Esophagus muscularis mucosa (tissue), 4 donors: ENCODE measurements around the gene TXNDC15. TPM values are rescaled to one million over a fixed set of nuclear protein-coding genes. Genes with fewer than 3 reads are reported as not detected.
"Not testable (repeated sequence)": the region's sequence is repeated elsewhere in the genome, so short reads cannot be mapped to it uniquely, and the experiment has no call there.

ENCODE experiments used
- DNase-seq: peaks from one replicate; pipeline ENCODE4 v3.0.0-alpha.2; 2017; ENCODE audit errors: extremely low spot score
- H3K27ac ChIP-seq, 4 donors: fragments of 200-600 bp; sonication (generic); replicated peaks in 1 of 4; 1 replicate in 3 of 4; 2 replicates in 1 of 4; pipeline ENCODE4 v1.5.1; 2016 to 2019; ENCODE audit warnings: mild to moderate bottlenecking in 1 of 4
- H3K27me3 ChIP-seq, 4 donors: fragments of 200-600 bp; sonication (generic); one replicate each; pipeline versions ENCODE4 v1.5.1 to v1.6.0; 2016 to 2019
- H3K36me3 ChIP-seq, 4 donors: fragments of 200-600 bp; sonication (generic); one replicate each; pipeline ENCODE4 v1.5.1; 2016 to 2019
- H3K4me1 ChIP-seq, 4 donors: fragments of 200-600 bp; sonication (generic); one replicate each; pipeline ENCODE4 v1.5.1; 2016 to 2019
- H3K4me3 ChIP-seq, 4 donors: fragments of 200-600 bp; sonication (generic); 1 replicate in 2 of 4; 2 replicates in 2 of 4; pipeline ENCODE4 v1.5.1; 2016 to 2019; ENCODE audit warnings: mild to moderate bottlenecking in 4 of 4, moderate library complexity in 1 of 4
- H3K9me3 ChIP-seq, 4 donors: fragments of 200-600 bp; sonication (generic); 1 replicate in 3 of 4; 2 replicates in 1 of 4; pipeline ENCODE4 v1.5.1; 2016 to 2019
- EP300 ChIP-seq: sonication (generic); formaldehyde crosslinking; IDR thresholded peaks from one replicate; pipeline ENCODE4 v1.6.1; 2017; ENCODE audit warnings: antibody characterized with exemption
- POLR2A ChIP-seq: fragments of 450-650 bp; IDR thresholded peaks from one replicate; pipeline ENCODE4 v1.6.1; 2017; ENCODE audit warnings: antibody characterized with exemption, moderate library complexity, mild to moderate bottlenecking, low read depth
- POLR2AphosphoS5 ChIP-seq, 2 donors: sonication (generic); formaldehyde crosslinking; IDR thresholded peaks; one replicate each; pipeline ENCODE4 v1.6.1; 2017; ENCODE audit warnings: antibody characterized with exemption in 2 of 2
- WGBS: methylation state at CpG from one replicate; pipeline ENCODE4 v1.1.5; 2018; 5-methylcytosine and 5-hydroxymethylcytosine counted together
- intact Hi-C: fragments of 100-400 bp; cut with DNase I; formaldehyde crosslinking; loops from one replicate; pipeline ENCODE4 v1.15.1; 2023
- total RNA-seq, 4 donors: library from RNA; depleted of rRNA; stranded (reverse); fragments of >200 nt; gene quantifications; one replicate each; pipeline versions ENCODE4 v1.1.0 to v1.2.1, GENCODE V29; 2016
- TF ChIP-seq, protein P1 (sequence below), 3 experiments: fragments of 200-600 bp in 2 of 3; fragments of 450-650 bp in 1 of 3; sonication (generic) in 2 of 3; IDR thresholded peaks; one replicate each; pipeline ENCODE4 v1.5.1; 2017 to 2019; ENCODE audit warnings: antibody characterized with exemption in 3 of 3, mild to moderate bottlenecking in 2 of 3, moderate library complexity in 1 of 3

TXNDC15 gene
- total RNA-seq, 4 donors from 2014 or later = 71.4 to 123 (median 93.9) TPM

DNA sequence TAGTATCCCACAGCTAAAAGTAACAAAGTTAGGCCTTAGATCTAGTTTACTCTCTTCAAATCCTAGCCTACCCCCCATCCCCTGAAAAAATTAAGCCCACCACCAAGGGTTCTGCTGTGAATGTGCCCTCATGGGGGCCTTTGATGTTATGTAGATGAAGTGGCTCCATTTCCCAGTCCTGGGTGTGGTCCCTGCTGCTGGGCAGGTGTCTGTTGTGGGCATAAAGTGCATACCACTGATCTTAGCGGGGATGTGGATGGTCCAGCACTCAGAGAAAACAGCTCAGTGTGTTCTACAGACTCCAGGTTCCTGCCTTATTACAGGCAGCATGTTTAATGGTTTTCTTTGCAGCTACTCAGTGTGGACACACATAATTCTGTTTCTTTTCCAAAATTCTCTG, 32.6 kb downstream of the TXNDC15 start:
- no peak for TF ChIP-seq POLR2A
- no peak for TF ChIP-seq EP300
- TF ChIP-seq POLR2AphosphoS5 (IDR thresholded peaks at IDR 0.05) = no peak
- TF ChIP-seq, protein P1, sequence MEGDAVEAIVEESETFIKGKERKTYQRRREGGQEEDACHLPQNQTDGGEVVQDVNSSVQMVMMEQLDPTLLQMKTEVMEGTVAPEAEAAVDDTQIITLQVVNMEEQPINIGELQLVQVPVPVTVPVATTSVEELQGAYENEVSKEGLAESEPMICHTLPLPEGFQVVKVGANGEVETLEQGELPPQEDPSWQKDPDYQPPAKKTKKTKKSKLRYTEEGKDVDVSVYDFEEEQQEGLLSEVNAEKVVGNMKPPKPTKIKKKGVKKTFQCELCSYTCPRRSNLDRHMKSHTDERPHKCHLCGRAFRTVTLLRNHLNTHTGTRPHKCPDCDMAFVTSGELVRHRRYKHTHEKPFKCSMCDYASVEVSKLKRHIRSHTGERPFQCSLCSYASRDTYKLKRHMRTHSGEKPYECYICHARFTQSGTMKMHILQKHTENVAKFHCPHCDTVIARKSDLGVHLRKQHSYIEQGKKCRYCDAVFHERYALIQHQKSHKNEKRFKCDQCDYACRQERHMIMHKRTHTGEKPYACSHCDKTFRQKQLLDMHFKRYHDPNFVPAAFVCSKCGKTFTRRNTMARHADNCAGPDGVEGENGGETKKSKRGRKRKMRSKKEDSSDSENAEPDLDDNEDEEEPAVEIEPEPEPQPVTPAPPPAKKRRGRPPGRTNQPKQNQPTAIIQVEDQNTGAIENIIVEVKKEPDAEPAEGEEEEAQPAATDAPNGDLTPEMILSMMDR (IDR thresholded peaks at IDR 0.05) = no peak
- H3K27ac ChIP-seq = no peak overlapping the region
- intact Hi-C loops = no loop called here
- 100% methylated on average over 1 of the region's 1 CpG for whole genome bisulfite sequencing
- H3K9me3 ChIP-seq = no peaks in the 10 kb centered on the region
- DNase-seq = no peak
- H3K27me3 ChIP-seq = no peaks in the 10 kb centered on the region
- no peak overlapping the region for H3K4me3 ChIP-seq
- peaks cover 5 to 24% (median 16%) of the 10 kb centered on the region in 4 donors for H3K36me3 ChIP-seq
- peaks cover 0 to 6% (median 6%) of the 10 kb centered on the region in 4 donors for H3K4me1 ChIP-seq

DNA sequence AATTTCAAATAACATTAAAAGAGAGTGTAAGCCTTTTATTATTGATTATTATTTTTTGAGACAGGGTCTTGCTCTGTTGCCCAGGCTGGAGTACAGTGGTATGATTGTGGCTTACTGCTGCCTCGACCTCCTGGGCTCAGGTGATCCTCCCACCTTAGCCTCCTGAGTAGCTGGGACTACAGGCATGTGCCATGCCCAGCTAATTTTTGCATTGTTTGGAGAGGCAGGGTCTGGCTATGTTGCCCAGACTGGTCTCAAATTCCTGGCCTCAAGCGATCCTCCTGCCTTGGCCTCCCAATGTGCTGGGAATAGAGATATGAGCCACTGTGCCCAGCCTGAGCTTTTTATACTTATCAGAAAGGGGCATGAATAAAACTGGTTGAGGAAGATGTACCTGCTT, 36.6 kb downstream of the TXNDC15 start:
- WGBS = 100% methylated on average over 2 of the region's 2 CpGs
- H3K4me1 ChIP-seq, H3K27ac ChIP-seq, H3K9me3 ChIP-seq, intact Hi-C loops, H3K27me3 ChIP-seq, H3K4me3 ChIP-seq, DNase-seq: not testable (repeated sequence)
- H3K36me3 ChIP-seq = peaks cover 8 to 62% (median 33%) of the 10 kb centered on the region in 4 donors

DNA sequence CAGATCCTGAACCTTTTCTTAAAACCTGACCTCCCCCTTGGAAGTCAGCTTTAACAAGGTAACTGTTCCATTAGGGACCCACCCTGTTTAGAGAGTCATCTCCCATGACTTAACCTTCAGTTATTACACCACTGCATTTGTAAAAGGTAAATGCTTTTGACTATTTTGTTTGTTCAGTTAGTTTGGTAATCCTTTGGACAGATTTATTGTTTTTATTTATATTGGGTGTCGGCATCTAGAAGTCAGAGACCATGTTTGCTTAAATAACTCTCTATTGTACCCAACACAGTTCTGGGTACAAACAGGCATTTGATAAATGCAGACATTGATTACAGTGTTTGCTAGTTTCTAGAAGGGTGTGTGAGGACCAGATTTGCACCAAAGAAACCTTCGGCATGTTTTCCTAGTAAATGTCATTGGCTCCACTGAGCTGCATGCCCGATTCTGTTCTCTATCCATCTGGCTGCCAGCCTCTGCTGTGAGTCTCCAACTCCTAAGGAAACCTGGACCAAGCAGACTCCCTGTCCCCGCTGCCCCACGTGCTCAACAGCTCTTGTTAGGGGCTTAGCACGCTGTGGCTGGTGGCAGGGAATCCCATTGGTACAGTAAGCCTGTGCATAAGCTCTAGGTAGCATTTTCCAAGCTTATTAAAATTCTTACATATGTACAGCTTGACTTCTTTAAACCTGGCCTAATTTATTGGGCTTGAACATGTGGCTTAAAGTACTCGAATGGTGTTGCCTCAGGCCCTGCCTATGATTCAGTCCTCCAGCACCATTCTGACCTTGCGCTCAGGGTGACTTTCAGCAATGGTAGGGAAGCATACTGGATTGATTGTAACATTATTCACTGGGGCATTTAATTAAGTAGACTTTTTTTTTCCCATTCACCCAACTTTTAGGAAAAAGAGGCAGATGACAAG, 37.4 kb downstream of the TXNDC15 start:
- H3K27me3 ChIP-seq = no peaks in the 10 kb centered on the region
- no peaks in the 10 kb centered on the region for H3K9me3 ChIP-seq
- 90% methylated on average over 8 of the region's 8 CpGs for WGBS
- no peak overlapping the region for H3K4me3 ChIP-seq
- H3K36me3 ChIP-seq = peaks cover 8 to 66% (median 36%) of the 10 kb centered on the region in 4 donors
- no peak overlapping the region for H3K27ac ChIP-seq
- TF ChIP-seq POLR2A = no peak
- H3K4me1 ChIP-seq = no peaks in the 10 kb centered on the region
- DNase-seq = no peak
- intact Hi-C loops = no loop called here

DNA sequence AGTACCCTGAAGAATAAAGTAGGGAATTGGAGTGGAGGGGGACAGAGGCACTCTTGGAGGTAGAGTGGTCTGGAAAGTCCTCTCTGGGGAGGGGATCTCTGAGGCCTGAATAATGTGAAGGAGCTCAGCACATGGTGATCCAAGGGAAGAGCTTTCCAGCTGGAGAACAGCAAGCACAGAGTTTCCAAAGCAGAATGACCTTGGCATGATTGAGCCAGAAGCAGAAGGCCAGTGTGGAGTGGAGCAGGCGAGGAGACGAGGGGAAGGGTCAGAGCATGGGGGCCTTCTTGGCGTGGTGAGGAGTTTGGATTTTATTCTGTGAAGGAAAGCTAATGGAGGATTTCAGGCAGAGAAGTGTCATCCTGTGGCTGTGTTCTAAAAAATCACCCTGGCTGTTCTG, 39.1 kb downstream of the TXNDC15 start:
- Histone ChIP-seq H3K4me1 (no peaks in the 10 kb centered on the region), H3K27ac (no peak overlapping the region), H3K9me3 (no peaks in the 10 kb centered on the region), H3K4me3 (no peak overlapping the region), H3K27me3 (no peaks in the 10 kb centered on the region), H3K36me3 (peaks cover 8 to 77% (median 44%) of the 10 kb centered on the region in 4 donors)
- whole genome bisulfite sequencing = 95% methylated on average over 3 of the region's 3 CpGs
- DNase-seq = no peak
- intact Hi-C loops = no loop called here
- TF ChIP-seq, protein P1 (IDR thresholded peaks at IDR 0.05) = no peak
- no peak for TF ChIP-seq POLR2A
- TF ChIP-seq POLR2AphosphoS5 (IDR thresholded peaks at IDR 0.05) = no peak
- TF ChIP-seq EP300 = no peak

DNA sequence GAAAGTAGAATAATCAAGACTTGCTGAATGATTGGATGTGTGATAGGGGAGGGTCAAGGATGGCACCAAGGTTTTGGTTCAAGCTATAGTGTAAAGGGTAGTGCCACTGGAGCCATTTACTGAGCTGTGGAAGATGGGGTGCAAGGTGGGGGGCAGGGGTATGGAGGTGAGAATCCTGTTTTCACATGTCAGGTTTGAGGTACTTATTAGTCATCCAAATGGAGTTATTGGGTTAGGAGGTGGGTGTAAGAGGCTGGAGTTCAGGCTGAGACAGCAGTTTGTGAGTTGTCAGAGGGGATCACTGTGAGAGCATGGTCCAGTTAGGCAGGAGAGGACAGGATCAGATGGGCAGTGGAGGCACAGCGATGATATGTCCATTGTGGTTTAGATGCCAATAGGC, 39.6 kb downstream of the TXNDC15 start:
- 100% methylated on average over 1 of the region's 1 CpG for WGBS
- Histone ChIP-seq H3K4me1 (peaks cover 0 to 4% (median 0%) of the 10 kb centered on the region in 4 donors), H3K9me3 (no peaks in the 10 kb centered on the region), H3K27me3 (no peaks in the 10 kb centered on the region), H3K4me3 (no peak overlapping the region), H3K36me3 (peaks cover 8 to 75% (median 44%) of the 10 kb centered on the region in 4 donors), H3K27ac (no peak overlapping the region)
- DNase-seq = no peak
- intact Hi-C loops = no loop called here
- TF ChIP-seq, protein P1 (IDR thresholded peaks at IDR 0.05) = no peak
- no peak for TF ChIP-seq POLR2A
- no peak for TF ChIP-seq EP300
- TF ChIP-seq POLR2AphosphoS5 (IDR thresholded peaks at IDR 0.05) = no peak
